HEK293T (cell line): ENCODE data around the gene TBC1D5.

Experiments used
- CTCF ChIA-PET: fragments of 350-600 bp; formaldehyde crosslinking; extraction: SDS; loops from one replicate; lab custom pipeline; 2021; ENCODE audit warnings: antibody characterized with exemption, inconsistent platforms; lab: Yijun Ruan, JAX
- POLR2A ChIA-PET: fragments of 350-600 bp; formaldehyde crosslinking; extraction: SDS; loops from one replicate; lab custom pipeline; 2020; ENCODE audit warnings: antibody characterized with exemption, inconsistent platforms; lab: Yijun Ruan, JAX
- DNase-seq: peaks from one replicate; pipeline ENCODE4 v3.0.0; 2012; ENCODE audit warnings: mixed read lengths; ENCODE audit errors: extremely low spot score
- ARNT ChIP-seq: fragments of 450-650 bp; IDR thresholded peaks from 2 replicates; pipeline ENCODE4 v1.6.1; 2017; ENCODE audit warnings: mild to moderate bottlenecking
- BHLHE40 ChIP-seq: fragments of 450-650 bp; IDR thresholded peaks from 2 replicates; pipeline ENCODE4 v1.6.1; 2016; ENCODE audit warnings: mild to moderate bottlenecking, moderate library complexity, borderline replicate concordance
- CTBP1 ChIP-seq: fragments of 450-650 bp; IDR thresholded peaks from 2 replicates; pipeline ENCODE4 v1.6.1; 2016; ENCODE audit warnings: borderline replicate concordance
- ELF4 ChIP-seq: fragments of 450-650 bp; IDR thresholded peaks from 2 replicates; pipeline ENCODE4 v1.6.1; 2017; ENCODE audit warnings: antibody characterized with exemption
- FOXA1 ChIP-seq: fragments of 450-650 bp; IDR thresholded peaks from 2 replicates; pipeline ENCODE4 v1.6.1; 2016; ENCODE audit warnings: mild to moderate bottlenecking
- FOXK2 ChIP-seq: fragments of 450-650 bp; IDR thresholded peaks from 2 replicates; pipeline ENCODE4 v1.6.1; 2016; ENCODE audit warnings: mild to moderate bottlenecking
- FOXM1 ChIP-seq: fragments of 450-650 bp; IDR thresholded peaks from 2 replicates; pipeline ENCODE4 v1.6.1; 2017; ENCODE audit warnings: mild to moderate bottlenecking, borderline replicate concordance
- HDGF ChIP-seq: fragments of 450-650 bp; IDR thresholded peaks from 2 replicates; pipeline ENCODE4 v1.6.1; 2017; ENCODE audit warnings: antibody characterized with exemption, borderline replicate concordance
- L3MBTL2 ChIP-seq: fragments of 450-650 bp; conservative IDR thresholded peaks from 2 replicates; pipeline ENCODE4 v1.6.1; 2016; ENCODE audit warnings: mild to moderate bottlenecking
- LEF1 ChIP-seq: fragments of 450-650 bp; IDR thresholded peaks from 2 replicates; pipeline ENCODE4 v1.6.1; 2017; ENCODE audit warnings: mild to moderate bottlenecking, borderline replicate concordance
- NFRKB ChIP-seq: fragments of 450-650 bp; IDR thresholded peaks from 2 replicates; pipeline ENCODE4 v1.6.1; 2016; ENCODE audit warnings: mild to moderate bottlenecking, moderate library complexity
- PKNOX1 ChIP-seq: fragments of 450-650 bp; IDR thresholded peaks from 2 replicates; pipeline ENCODE4 v1.6.1; 2016
- SP1 ChIP-seq: fragments of 450-650 bp; IDR thresholded peaks from 2 replicates; pipeline ENCODE4 v1.6.1; 2017
- SUZ12 ChIP-seq: fragments of 450-650 bp; IDR thresholded peaks from 2 replicates; pipeline ENCODE4 v1.6.1; 2016; ENCODE audit warnings: mild to moderate bottlenecking
- TARDBP ChIP-seq: fragments of 450-650 bp; IDR thresholded peaks from 2 replicates; pipeline ENCODE4 v1.6.1; 2016
- ZNF384 ChIP-seq: fragments of 450-650 bp; IDR thresholded peaks from 2 replicates; pipeline ENCODE4 v1.6.1; 2016

The TBC1D5 gene

DNA sequence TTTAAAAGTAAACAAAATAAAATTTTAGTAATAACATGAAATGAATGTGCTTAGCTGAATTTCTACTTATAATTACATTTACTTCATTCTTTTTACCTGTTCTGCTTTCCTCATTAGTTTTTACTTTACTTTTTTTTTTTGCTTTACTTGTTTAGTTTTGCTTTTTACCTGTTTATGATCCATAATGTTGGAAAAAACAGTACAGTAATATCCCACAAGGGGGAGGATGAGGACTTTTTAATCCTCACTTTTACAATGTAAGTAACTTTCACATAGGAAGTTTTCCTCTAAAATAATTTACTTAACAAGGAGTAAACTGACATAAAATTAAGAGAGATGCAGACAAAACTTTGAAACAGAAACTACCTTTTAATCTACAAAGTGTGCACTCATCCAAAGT, 268.7 kb downstream of the TBC1D5 start:
- no peak for DNase-seq
- CTCF ChIA-PET: no interaction called here
- POLR2A ChIA-PET: no interaction called here
- no peak for TF ChIP-seq NFRKB

DNA sequence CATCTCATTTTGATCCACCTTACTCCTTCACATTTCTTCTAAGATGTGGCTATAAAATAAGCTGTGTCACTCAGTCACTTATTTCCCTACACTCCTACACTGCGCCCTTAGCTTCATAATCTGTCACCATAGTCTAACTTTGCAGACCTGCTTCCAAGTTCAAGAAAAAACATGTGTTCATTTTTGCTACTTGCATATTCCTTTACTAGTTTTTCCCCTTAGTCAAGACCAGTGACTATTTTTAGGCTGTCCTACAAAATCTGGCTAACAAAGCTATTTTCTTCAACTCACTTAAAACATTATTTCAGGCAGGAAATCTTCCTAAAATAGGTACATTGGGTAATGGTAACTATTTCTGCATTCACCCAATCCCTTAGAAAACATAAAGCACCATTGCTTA, 272.5 kb downstream of the TBC1D5 start:
- DNase-seq: no peak
- ChIA-PET CTCF (no interaction called here), POLR2A (no interaction called here)
- TF ChIP-seq ARNT: no peak
- TF ChIP-seq FOXK2: no peak
- TF ChIP-seq ZNF384: no peak
- TF ChIP-seq L3MBTL2: no peak
- TF ChIP-seq HDGF: no peak
- TF ChIP-seq SUZ12: no peak
- no peak for TF ChIP-seq NFRKB
- no peak for TF ChIP-seq LEF1
- TF ChIP-seq FOXM1: no peak
- no peak for TF ChIP-seq PKNOX1
- TF ChIP-seq TARDBP: no peak
- no peak for TF ChIP-seq CTBP1
- TF ChIP-seq SP1: no peak
- TF ChIP-seq ELF4: no peak
- TF ChIP-seq BHLHE40: no peak

DNA sequence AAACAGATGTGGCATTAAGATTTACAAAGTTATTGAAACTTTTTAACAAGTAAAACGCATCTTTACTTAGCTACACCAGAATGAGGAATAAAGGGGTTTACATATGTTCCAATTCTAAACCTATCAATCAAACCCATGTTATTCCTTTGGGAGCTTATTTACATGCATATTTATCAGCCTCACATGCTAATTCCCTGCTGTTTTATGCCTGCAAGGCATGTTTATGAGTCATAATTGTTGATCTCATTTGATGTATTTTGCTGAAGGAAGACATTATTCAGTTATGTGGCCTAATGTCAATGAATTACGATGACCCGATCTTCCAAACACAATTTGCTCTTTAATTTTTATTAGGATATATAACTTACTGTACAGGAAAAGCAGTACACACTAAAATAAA, 272.9 kb downstream of the TBC1D5 start:
- no peak for DNase-seq
- TF ChIP-seq CTBP1 (peak; percentile 90), SUZ12 (no peak), PKNOX1 (peak; percentile 95), NFRKB (no peak), LEF1 (no peak), FOXK2 (0 out of 2 replicates have a peak, but pooled peaks have one; percentile 40), ARNT (0 out of 2 replicates have a peak, but pooled peaks have one; percentile 55), FOXA1 (no peak), ZNF384 (peak; percentile 72; the same call in 1 of the 2 replicates)
- POLR2A ChIA-PET: no interaction called here
- CTCF ChIA-PET: no interaction called here

DNA sequence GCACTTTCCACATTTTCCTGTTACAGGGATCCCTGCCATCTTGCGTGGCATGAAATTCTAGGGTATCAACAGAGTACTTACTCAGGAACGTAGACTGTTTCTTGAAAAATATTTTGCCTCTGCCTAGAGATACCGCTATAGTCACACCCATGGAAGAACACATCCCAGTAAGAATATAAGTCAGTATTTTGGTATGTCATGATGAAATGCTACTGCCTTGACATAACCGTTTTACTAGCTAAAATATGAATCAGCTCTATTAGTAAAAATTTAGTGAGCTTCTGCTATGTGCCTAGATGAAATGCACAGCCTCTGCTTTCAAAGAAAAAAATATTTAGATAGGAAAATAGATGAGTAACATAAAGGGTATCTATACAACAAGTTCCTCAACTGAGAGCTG, 276.4 kb downstream of the TBC1D5 start:
- TF ChIP-seq HDGF: no peak
- CTCF ChIA-PET: no interaction called here

DNA sequence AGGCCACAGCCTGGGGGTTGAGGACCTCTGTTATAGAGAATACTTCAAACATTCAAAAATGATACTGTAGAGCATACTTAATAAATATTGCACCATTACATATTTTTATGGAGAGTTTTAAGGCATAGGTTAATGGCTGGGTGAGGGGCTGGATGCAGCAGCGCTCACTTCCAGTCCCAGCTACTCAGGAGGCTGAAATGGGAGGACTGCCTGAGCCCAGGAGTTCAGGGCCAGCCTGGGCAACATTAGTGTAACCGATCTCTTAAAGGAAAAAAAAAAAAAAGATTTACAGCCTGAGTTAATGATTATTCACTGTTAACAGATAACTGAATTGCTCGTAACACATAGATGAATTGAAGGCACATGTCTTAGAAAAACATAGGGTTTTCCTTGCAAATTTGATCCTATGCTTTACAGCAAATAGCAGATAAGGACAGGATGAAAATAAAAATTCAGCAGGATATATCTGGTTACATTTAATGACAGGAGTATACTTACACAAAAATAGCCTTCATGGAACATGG, 282.9 kb downstream of the TBC1D5 start:
- DNase-seq: no peak
- ChIA-PET CTCF (no interaction called here), POLR2A (no interaction called here)
- TF ChIP-seq LEF1 (no peak), L3MBTL2 (no peak), PKNOX1 (peak; percentile 33; the same call in 1 of the 2 replicates), ZNF384 (peak; percentile 87)

More for the DNA sequence above, 276.4 kb downstream of the TBC1D5 start:
- no peak for DNase-seq
- POLR2A ChIA-PET: no interaction called here

DNA sequence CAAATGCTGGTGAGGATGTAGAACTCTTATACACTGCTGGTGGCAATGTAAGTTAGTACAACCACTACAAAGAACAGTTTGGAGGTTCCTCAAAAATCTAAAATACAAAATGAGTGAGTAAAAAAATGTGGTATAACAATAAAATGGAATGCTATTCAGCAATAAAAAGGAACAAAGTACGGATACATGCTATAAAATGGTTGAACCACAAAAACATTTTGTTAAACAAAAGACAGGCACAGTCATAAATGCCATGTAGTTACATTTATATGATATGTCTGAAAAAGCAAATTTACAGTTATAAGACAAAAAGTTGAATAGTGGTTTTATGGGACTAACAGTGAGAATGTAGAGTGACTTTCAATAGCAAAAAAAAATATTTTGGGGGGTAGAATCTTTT, 285.8 kb downstream of the TBC1D5 start:
- CTCF ChIA-PET: interaction anchor here (0.7 kb wide), 1 partner anchor 11 kb away, joined by 4 read pairs; no protein-coding TSS in a partner anchor
- no peak for TF ChIP-seq NFRKB
- no peak for DNase-seq
- POLR2A ChIA-PET: no interaction called here

DNA sequence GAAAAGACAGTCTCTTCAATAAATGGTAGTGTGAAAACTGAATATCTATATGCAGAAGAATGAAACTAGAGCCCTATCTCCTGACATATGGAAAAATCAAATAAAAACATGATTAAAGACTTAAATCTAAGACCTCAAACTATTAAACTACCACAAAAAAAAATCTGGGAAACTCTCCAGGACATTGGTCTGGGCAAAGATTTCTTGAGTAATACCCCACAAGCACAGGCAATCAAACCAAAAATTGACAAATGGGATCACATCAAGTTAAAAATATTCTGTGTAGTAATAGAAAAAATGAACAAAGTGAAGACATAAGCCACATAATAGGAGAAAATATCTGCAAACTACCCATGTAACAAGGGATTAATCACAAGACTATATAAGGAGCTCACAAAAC, 286.4 kb downstream of the TBC1D5 start:
- no peak for DNase-seq
- ChIA-PET CTCF (interaction anchor here (0.7 kb wide), 1 partner anchor 11 kb away, joined by 4 read pairs; no protein-coding TSS in a partner anchor), POLR2A (no interaction called here)
- TF ChIP-seq ZNF384 (no peak), FOXA1 (no peak), CTBP1 (no peak), L3MBTL2 (no peak), SP1 (no peak), LEF1 (no peak), FOXK2 (no peak)

GRCh38 chr3:17444865-17445264, 297.6 kb downstream of the TBC1D5 start:
- ChIA-PET POLR2A (no interaction called here), CTCF (no interaction called here)
- no peak for DNase-seq
- TF ChIP-seq ZNF384 (no peak), PKNOX1 (no peak), BHLHE40 (no peak), SUZ12 (no peak), HDGF (no peak), CTBP1 (no peak)
